Measurements from ENCODE around the gene CLMP.
"Not testable (repeated sequence)": the region's sequence is repeated elsewhere in the genome, so short reads cannot be mapped to it uniquely, and the experiment has no call there.

Gene CLMP

GRCh38 chr11:123143921-123144320 lies 51.1 kb downstream of the CLMP start:
- DNase-seq (ENCODE audit: low read depth) = no peak
- TF ChIP-seq CTCF (IDR thresholded peaks at IDR 0.05; ENCODE audit: low read depth, low read length, missing control alignments) = no peak
- no peak overlapping the region for H3K4me3 ChIP-seq (ENCODE audit: low read depth, low read length)

- DNase-seq (ENCODE audit: low read depth) = no peak
- TF ChIP-seq CTCF (IDR thresholded peaks at IDR 0.05; ENCODE audit: low read depth, low read length, missing control alignments) = no peak
- H3K4me3 ChIP-seq (ENCODE audit: low read depth, low read length) = no peak overlapping the region
These were observed 51.6 kb downstream of the CLMP start for GRCh38 chr11:123143476-123143875.

GRCh38 chr11:123139206-123139605 lies 55.8 kb downstream of the CLMP start:
- DNase-seq (ENCODE audit: low read depth) = no peak
- TF ChIP-seq CTCF (IDR thresholded peaks at IDR 0.05; ENCODE audit: low read depth, low read length, missing control alignments) = no peak
- no peak overlapping the region for H3K4me3 ChIP-seq (ENCODE audit: low read depth, low read length)

GRCh38 chr11:123137431-123138224 lies 57.4 kb downstream of the CLMP start:
- TF ChIP-seq CTCF (IDR thresholded peaks at IDR 0.05; ENCODE audit: low read depth, low read length, missing control alignments) = no peak
- H3K4me3 ChIP-seq (ENCODE audit: low read depth, low read length) = no peak overlapping the region
- no peak for DNase-seq (ENCODE audit: low read depth)

GRCh38 chr11:123135863-123136446 lies 59.1 kb downstream of the CLMP start:
- no peak for DNase-seq (ENCODE audit: low read depth)
- no peak overlapping the region for H3K4me3 ChIP-seq (ENCODE audit: low read depth, low read length)
- TF ChIP-seq CTCF (IDR thresholded peaks at IDR 0.05; ENCODE audit: low read depth, low read length, missing control alignments) = no peak

- TF ChIP-seq CTCF (IDR thresholded peaks at IDR 0.05; ENCODE audit: low read depth, low read length, missing control alignments) = no peak
- DNase-seq (ENCODE audit: low read depth) = no peak
- H3K4me3 ChIP-seq (ENCODE audit: low read depth, low read length) = no peak overlapping the region
These were observed 62.2 kb downstream of the CLMP start for GRCh38 chr11:123132881-123133280.

GRCh38 chr11:123132034-123132766 lies 62.8 kb downstream of the CLMP start:
- not testable (repeated sequence) for DNase-seq (ENCODE audit: low read depth); H3K4me3 ChIP-seq (ENCODE audit: low read depth, low read length)
